H9 (cell line): Measurements from ENCODE around the gene TNFRSF1B. TPM values are rescaled to one million over a fixed set of nuclear protein-coding genes. Genes with fewer than 3 reads are reported as not detected.

ENCODE experiments used
- DNase-seq: peaks from one replicate; pipeline ENCODE4 v3.0.0-alpha.2; 2017
- H2AFZ ChIP-seq: one replicate; pipeline ENCODE4 v1.6.1; 2013; ENCODE audit warnings: mild to moderate bottlenecking, low read length, control low read depth, moderate library complexity
- H2AK5ac ChIP-seq: 2 replicates; pipeline ENCODE4 v1.6.1; 2013; ENCODE audit warnings: low read length, control low read depth, mixed read lengths; ENCODE audit not compliant: insufficient read length
- H2BK120ac ChIP-seq: one replicate; pipeline ENCODE4 v1.6.1; 2013; ENCODE audit warnings: low read depth, mild to moderate bottlenecking, low read length, control low read depth, inconsistent platforms; ENCODE audit not compliant: poor library complexity, severe bottlenecking
- H2BK12ac ChIP-seq: 2 replicates; pipeline ENCODE4 v1.6.1; 2013; ENCODE audit warnings: low read length, control low read depth, mixed read lengths, low read depth; ENCODE audit not compliant: insufficient read length
- H2BK15ac ChIP-seq: 2 replicates; pipeline ENCODE4 v1.6.1; 2013; ENCODE audit warnings: low read depth, low read length, control low read depth
- H2BK20ac ChIP-seq: one replicate; pipeline ENCODE4 v1.6.1; 2013; ENCODE audit warnings: low read depth, mild to moderate bottlenecking, low read length, control low read depth, inconsistent platforms; ENCODE audit not compliant: poor library complexity, severe bottlenecking
- H2BK5ac ChIP-seq: 2 replicates; pipeline ENCODE4 v1.6.1; 2013; ENCODE audit warnings: low read length, control low read depth, mixed read lengths; ENCODE audit not compliant: insufficient read length
- H3K14ac ChIP-seq: 2 replicates; pipeline ENCODE4 v1.6.1; 2013; ENCODE audit warnings: low read length, control low read depth; ENCODE audit not compliant: insufficient read depth
- H3K18ac ChIP-seq: 2 replicates; pipeline ENCODE4 v1.6.1; 2013; ENCODE audit warnings: low read depth, mild to moderate bottlenecking, mixed read lengths, low read length, control low read depth; ENCODE audit not compliant: insufficient read length
- H3K23ac ChIP-seq: 2 replicates; pipeline ENCODE4 v1.6.1; 2013; ENCODE audit warnings: low read length, control low read depth, mixed read lengths, low read depth; ENCODE audit not compliant: insufficient read length
- H3K23me2 ChIP-seq: 2 replicates; pipeline ENCODE4 v1.6.1; 2013; ENCODE audit warnings: low read depth, mild to moderate bottlenecking, mixed read lengths, low read length, control low read depth; ENCODE audit not compliant: insufficient read length, poor library complexity, severe bottlenecking
- H3K27ac ChIP-seq: 2 replicates; pipeline ENCODE4 v1.5.1; 2013; ENCODE audit warnings: low read length, control low read depth, mixed read lengths, low read depth; ENCODE audit not compliant: insufficient read length
- H3K27me3 ChIP-seq: 2 replicates; pipeline ENCODE4 v1.6.1; 2013; ENCODE audit warnings: low read length, control low read depth, inconsistent platforms; ENCODE audit not compliant: insufficient read depth
- H3K4ac ChIP-seq: 2 replicates; pipeline ENCODE4 v1.6.1; 2013; ENCODE audit warnings: low read depth, mild to moderate bottlenecking, control low read depth, inconsistent platforms, low read length, moderate library complexity
- H3K4me1 ChIP-seq: 2 replicates; pipeline ENCODE4 v1.6.1; 2013; ENCODE audit warnings: low read length, control low read depth, inconsistent platforms; ENCODE audit not compliant: insufficient read depth
- H3K4me2 ChIP-seq: 2 replicates; pipeline ENCODE4 v1.6.1; 2013; ENCODE audit warnings: low read length, control low read depth, mixed read lengths; ENCODE audit not compliant: insufficient read length, insufficient read depth
- H3K56ac ChIP-seq: 2 replicates; pipeline ENCODE4 v1.6.1; 2013; ENCODE audit warnings: low read depth, mild to moderate bottlenecking, mixed read lengths, low read length, control low read depth; ENCODE audit not compliant: insufficient read length
- H3K79me1 ChIP-seq: 2 replicates; pipeline ENCODE4 v1.6.1; 2013; ENCODE audit warnings: low read depth, mild to moderate bottlenecking, moderate library complexity, low read length, control low read depth, inconsistent platforms; ENCODE audit not compliant: insufficient read depth, poor library complexity, severe bottlenecking
- H3K79me2 ChIP-seq: 2 replicates; pipeline ENCODE4 v1.6.1; 2013; ENCODE audit warnings: low read length, control low read depth, inconsistent platforms; ENCODE audit not compliant: insufficient read depth
- H3K9ac ChIP-seq: 2 replicates; pipeline ENCODE4 v1.6.1; 2013; ENCODE audit warnings: low read length, control low read depth, mixed read lengths; ENCODE audit not compliant: insufficient read length; ENCODE audit errors: extremely low read depth
- H3K9me3 ChIP-seq: one replicate; pipeline ENCODE4 v1.6.1; 2013; ENCODE audit warnings: low read depth, low read length, inconsistent platforms; ENCODE audit not compliant: control insufficient read depth
- H3T11ph ChIP-seq: one replicate; pipeline ENCODE4 v1.6.1; 2013; ENCODE audit warnings: mild to moderate bottlenecking, low read length, control low read depth, inconsistent platforms
- H4K20me1 ChIP-seq: one replicate; pipeline ENCODE4 v1.6.1; 2013; ENCODE audit not compliant: control insufficient read depth, insufficient read length, insufficient read depth
- H4K5ac ChIP-seq: 2 replicates; pipeline ENCODE4 v1.6.1; 2013; ENCODE audit warnings: low read depth, mild to moderate bottlenecking, mixed read lengths, low read length, control low read depth; ENCODE audit not compliant: insufficient read length
- H4K8ac ChIP-seq: replicated peaks from 2 replicates; pipeline ENCODE4 v1.6.1; 2013; ENCODE audit warnings: low read length, control low read depth, mixed read lengths, low read depth; ENCODE audit not compliant: insufficient read length
- H4K91ac ChIP-seq: 2 replicates; pipeline ENCODE4 v1.6.1; 2013; ENCODE audit warnings: low read depth, mild to moderate bottlenecking, moderate library complexity, mixed read lengths, low read length, control low read depth; ENCODE audit not compliant: insufficient read length
- H3K27ac Mint-ChIP-seq, 3 experiments: 2 replicates in 2 of 3; 3 replicates in 1 of 3; pipeline ENCODE4 v1.8.0; 2020 to 2021; ENCODE audit warnings: mixed read lengths in 3 of 3, mild to moderate bottlenecking in 1 of 3, moderate library complexity in 1 of 3
- H3K27me3 Mint-ChIP-seq: 2 replicates; pipeline ENCODE4 v1.8.0; 2021; ENCODE audit warnings: low read depth, mild to moderate bottlenecking, moderate library complexity, mixed read lengths
- H3K36me3 Mint-ChIP-seq, 3 experiments: 2 replicates in 2 of 3; 3 replicates in 1 of 3; pipeline ENCODE4 v1.8.0; 2020 to 2021; ENCODE audit warnings: low read depth in 3 of 3, mixed read lengths in 3 of 3; ENCODE audit not compliant: insufficient read depth in 1 of 3
- H3K4me1 Mint-ChIP-seq, 2 experiments: 2 replicates each; pipeline ENCODE4 v1.8.0; 2020; ENCODE audit warnings: mixed read lengths in 2 of 2
- H3K4me3 Mint-ChIP-seq, 2 experiments: 2 replicates in 1 of 2; 3 replicates in 1 of 2; pipeline ENCODE4 v1.8.0; 2020 to 2021; ENCODE audit warnings: mild to moderate bottlenecking in 2 of 2, mixed read lengths in 2 of 2, moderate library complexity in 1 of 2
- H3K9me3 Mint-ChIP-seq, 2 experiments: 2 replicates in 1 of 2; 3 replicates in 1 of 2; pipeline ENCODE4 v1.8.0; 2020; ENCODE audit warnings: mild to moderate bottlenecking in 2 of 2, mixed read lengths in 2 of 2, moderate library complexity in 1 of 2
- CTCF ChIP-seq: fragments of 200-600 bp; sonication (generic); conservative IDR thresholded peaks from 3 replicates; pipeline ENCODE4 v1.8.0; 2021; ENCODE audit warnings: antibody characterized with exemption, mild to moderate bottlenecking
- WGBS: extraction: QIAGEN DNeasy Blood & Tissue Kit; methylation state at CpG from one replicate; pipeline ENCODE4 v1.1.7; 2013; ENCODE audit warnings: missing lambda C conversion rate, low lambda C conversion rate, mixed read lengths; ENCODE audit not compliant: insufficient read length; ENCODE audit errors: extremely low coverage; 5-methylcytosine and 5-hydroxymethylcytosine counted together
- total RNA-seq: library from RNA; stranded (reverse); gene quantifications from 2 replicates; pipeline ENCODE4 v1.2.1, GENCODE V29; 2021

TNFRSF1B gene
- total RNA-seq, 1 experiment from 2014 or later = 0.57 TPM

DNA sequence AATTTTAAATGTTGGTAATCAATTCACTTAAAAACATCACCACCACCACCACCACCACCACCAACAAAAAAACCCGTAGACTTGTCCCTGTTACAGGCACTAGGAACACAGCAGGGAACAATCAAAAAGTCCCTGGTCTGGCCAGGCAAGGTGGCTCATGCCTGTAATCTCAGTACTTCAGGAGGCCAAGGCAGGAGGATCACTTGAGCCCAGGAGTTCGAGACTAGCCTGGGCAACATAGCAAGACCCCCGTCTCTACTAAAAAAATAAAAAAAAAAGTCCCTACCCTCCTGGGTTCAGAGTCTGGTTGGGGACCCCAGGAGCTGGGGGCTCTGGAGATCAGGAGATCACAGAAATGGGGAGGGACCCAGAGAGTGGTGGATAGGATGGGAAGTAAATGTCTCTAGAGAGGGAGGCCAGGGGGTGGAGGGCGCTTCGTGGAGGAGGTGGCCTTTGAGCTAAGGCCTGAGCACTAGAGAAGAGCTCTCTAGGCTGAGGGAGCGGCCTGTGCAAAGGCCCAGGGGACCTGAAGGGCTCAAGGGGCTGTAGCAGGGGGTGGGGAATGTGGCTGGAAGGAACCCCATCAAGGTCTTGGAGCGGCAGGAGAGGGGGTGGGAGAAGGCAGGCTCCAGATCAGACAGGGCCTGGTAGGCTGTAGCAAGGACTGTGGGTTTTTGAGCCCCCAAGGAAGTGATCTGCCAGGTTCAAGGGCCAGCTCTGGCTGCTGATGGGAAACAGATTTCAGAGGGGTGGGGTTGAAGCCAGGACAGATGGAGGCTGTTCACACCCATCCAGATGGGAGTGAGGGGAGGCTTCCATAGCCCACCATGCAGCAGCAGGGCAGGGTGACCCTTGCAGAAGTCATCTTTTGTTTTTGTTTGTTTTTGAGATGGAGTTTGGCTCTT lies 38.2 kb downstream of the TNFRSF1B start:
- no peak overlapping the region for H2BK20ac ChIP-seq
- H3T11ph ChIP-seq = no peak overlapping the region
- Mint-ChIP-seq H3K4me1 (peaks cover 30% of the 10 kb centered on the region in 2 experiments), H3K27ac (no peak overlapping the region), H3K4me3 (no peak overlapping the region), H3K9me3 (no peaks in the 10 kb centered on the region; a peak in 1 of 5 replicates), H3K36me3 (no peaks in the 10 kb centered on the region), H3K27me3 (no peaks in the 10 kb centered on the region)
- H2BK5ac ChIP-seq = no peak overlapping the region
- H3K23ac ChIP-seq = no peak overlapping the region
- H3K27ac ChIP-seq = no peak overlapping the region
- H4K91ac ChIP-seq = no peak overlapping the region
- no peak overlapping the region for H2BK12ac ChIP-seq
- H3K9ac ChIP-seq = no peak overlapping the region
- H2BK120ac ChIP-seq = no peak overlapping the region
- H3K14ac ChIP-seq = no peak overlapping the region
- no peak for TF ChIP-seq CTCF
- H4K5ac ChIP-seq = no peak overlapping the region
- no peak overlapping the region for H3K4me2 ChIP-seq
- no peak overlapping the region for H2AK5ac ChIP-seq
- no peak overlapping the region for H2BK15ac ChIP-seq
- H3K23me2 ChIP-seq = no peaks in the 10 kb centered on the region
- H3K4ac ChIP-seq = no peak overlapping the region
- no peaks in the 10 kb centered on the region; the same call in 1 of the 2 replicates for H3K4me1 ChIP-seq
- H3K79me1 ChIP-seq = no peaks in the 10 kb centered on the region
- no peaks in the 10 kb centered on the region for H3K79me2 ChIP-seq
- H3K18ac ChIP-seq = no peak overlapping the region
- H3K27me3 ChIP-seq = no peaks in the 10 kb centered on the region
- no peak for DNase-seq
- no CpG with 5 or more reads among the region's 7 CpGs for WGBS
- no peak overlapping the region for H2AFZ ChIP-seq
- no peak overlapping the region for H3K56ac ChIP-seq
- no peaks in the 10 kb centered on the region for H3K9me3 ChIP-seq
- H4K20me1 ChIP-seq = no peaks in the 10 kb centered on the region
- no peak overlapping the region for H4K8ac ChIP-seq
